HG03520 (cell line): Measurements from ENCODE around the gene AMBRA1.
"Not testable (repeated sequence)": the region's sequence is repeated elsewhere in the genome, so short reads cannot be mapped to it uniquely, and the experiment has no call there.

Source experiments
- ATAC-seq: cut with Tn5 transposase; IDR thresholded peaks from one replicate; pipeline ENCODE4 v1.9.1; 2021; ENCODE audit warnings: mild to moderate bottlenecking, moderate library complexity; ENCODE audit not compliant: unreplicated experiment

AMBRA1 gene

GRCh38 chr11:46534711-46535110 is 59.1 kb downstream of the AMBRA1 start:
- no peak for ATAC-seq

GRCh38 chr11:46533396-46534100 is 60.3 kb downstream of the AMBRA1 start:
- ATAC-seq = no peak

GRCh38 chr11:46529928-46530574 is 63.8 kb downstream of the AMBRA1 start:
- no peak for ATAC-seq

DNA sequence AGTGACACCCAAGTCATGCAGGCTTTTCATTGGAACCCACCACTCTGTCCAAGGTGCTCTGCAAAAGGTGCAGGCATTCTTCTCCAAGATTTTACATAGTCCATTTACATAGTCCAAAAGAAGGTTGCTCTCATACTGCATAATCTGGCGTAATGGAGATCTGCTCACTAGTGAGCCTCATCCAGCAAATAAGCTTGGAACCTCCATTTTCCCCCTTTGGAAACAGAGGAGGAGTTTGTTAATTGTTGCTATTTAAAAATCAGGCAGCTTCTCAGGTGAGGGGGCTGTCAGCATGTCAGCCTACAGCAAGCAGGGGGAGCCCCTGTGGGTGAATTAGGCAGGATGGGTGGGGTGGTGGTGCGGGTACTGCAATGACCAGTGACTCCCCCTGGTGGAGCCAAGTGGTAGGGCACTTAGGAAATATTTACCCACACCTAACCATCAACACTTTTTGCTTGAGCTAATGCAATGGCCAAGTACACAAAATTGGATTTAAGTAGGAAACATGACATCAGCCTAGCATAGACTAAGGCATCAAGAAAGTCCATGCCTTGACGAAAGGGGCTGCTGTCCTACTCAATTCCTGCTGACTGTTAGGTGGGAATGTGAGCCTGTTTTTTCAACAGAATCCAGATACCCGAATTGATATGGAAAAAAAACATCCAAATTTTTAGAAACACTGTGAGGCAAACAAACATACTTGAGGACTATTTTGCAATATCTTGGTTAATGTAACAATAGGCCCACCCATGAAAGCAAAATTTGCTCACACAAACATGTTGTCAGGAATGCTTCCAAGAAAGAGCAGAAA is 64.5 kb downstream of the AMBRA1 start:
- no peak for ATAC-seq

DNA sequence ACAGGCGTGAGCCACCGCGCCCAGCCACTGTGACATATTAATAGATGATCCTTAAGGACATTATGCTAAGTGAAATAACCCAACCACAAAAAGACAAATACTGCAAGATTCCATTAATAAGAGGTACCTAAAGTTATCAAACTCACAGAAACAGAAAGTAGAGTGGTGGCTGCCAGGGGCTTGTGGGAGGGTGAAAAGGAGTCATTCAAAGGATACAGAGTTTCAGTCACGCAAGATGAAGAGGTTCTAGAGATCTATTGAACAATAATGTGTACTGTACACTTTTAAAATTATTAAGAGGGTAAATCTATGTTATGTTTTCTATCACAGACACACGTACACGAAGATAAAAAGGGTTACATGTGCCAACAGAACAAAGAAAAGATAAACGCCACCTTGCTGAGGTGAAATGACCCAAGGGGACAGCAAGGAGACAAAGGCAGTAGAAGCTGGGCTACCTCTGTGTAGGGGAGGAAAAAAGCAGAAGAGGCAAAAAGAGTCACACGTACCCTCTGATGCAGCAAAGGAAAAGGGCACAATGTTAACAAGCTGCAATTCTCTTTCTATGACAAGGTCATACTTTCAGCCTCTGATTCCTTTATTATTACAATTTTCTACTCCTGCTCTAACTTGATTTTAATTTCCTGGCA is 65.3 kb downstream of the AMBRA1 start:
- ATAC-seq = no peak

DNA sequence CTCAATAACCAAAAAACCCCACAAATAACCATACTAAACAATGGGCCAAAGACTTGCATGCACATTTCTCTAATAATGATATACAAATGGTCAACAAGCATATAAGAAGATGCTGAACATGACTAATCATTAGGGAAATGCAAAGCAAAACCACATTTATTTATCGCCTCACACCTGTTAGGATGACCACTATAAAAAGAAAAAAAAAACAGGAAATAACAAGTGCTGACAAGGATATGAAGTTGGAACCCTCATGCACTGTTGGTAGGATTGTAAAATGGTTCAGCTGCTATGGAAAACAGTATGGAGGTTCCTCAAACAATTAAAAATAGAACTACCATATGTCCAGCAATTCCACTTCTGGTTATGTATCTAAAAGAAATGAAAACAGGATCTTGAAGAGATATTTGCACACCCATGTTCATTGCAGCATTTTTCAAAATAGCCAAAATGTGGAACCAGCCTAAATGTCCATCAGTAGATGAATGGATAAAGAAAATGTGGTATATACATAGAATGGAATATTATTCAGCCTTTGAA is 66.2 kb downstream of the AMBRA1 start:
- no peak for ATAC-seq

GRCh38 chr11:46526216-46527215 is 67.3 kb downstream of the AMBRA1 start:
- ATAC-seq = no peak

- no peak for ATAC-seq
These were observed 69.5 kb downstream of the AMBRA1 start for GRCh38 chr11:46524201-46524770.

DNA sequence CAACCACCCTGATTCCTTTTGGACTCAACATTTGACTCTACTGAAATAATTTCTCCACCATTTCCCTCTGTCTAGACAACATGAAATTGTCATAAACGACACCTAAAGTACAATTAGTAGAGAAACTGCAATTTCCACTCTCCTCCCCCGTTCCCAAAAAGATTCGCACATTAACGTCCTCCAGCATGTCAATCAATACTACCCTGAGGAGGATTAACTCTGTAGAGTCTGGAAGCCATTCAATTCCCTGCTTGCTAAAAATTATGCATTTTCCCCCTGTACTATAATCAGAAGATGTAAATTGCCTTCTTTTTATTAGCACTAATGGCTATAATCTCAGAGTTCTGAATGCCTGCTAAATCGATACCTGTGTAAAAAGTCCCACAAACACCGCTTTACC is 70.5 kb downstream of the AMBRA1 start:
- no peak for ATAC-seq

GRCh38 chr11:46522682-46523281 is 71.0 kb downstream of the AMBRA1 start:
- ATAC-seq = no peak

DNA sequence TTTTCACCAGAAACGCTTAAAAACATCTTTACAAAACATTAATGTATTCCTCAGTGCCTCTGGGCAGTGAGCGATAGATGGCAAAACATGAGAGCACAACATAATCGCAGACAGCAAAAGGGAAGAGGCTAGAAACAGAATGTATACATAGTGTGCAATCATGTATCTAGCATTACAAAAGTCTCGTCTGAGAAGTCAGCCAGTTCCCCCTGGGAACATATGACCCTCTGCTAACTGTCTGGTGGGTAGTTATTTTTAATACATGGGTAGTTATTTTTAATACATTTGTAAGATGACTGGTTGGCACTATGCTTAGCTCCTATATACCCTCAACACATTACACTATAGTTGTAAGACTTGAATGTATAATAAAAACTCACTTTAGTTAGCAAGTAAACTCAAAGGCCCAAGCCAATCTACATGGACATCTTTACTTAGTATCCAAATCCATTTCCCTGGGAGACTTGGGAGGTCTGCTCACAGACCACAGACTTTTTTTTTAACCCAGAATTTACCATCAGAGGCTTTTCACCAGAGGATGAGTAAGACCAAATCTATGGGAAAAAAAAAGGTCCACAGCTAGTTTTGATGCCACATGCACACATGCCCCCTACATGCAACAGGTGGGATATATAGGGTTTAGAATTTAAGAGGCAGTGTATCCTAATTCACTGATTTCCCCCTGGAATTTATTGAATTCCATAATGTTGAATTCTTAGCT is 71.7 kb downstream of the AMBRA1 start:
- no peak for ATAC-seq

- ATAC-seq = no peak
These were observed 72.7 kb downstream of the AMBRA1 start for GRCh38 chr11:46520971-46521745.

- no peak for ATAC-seq
These were observed 74.5 kb downstream of the AMBRA1 start for GRCh38 chr11:46519351-46519750.

DNA sequence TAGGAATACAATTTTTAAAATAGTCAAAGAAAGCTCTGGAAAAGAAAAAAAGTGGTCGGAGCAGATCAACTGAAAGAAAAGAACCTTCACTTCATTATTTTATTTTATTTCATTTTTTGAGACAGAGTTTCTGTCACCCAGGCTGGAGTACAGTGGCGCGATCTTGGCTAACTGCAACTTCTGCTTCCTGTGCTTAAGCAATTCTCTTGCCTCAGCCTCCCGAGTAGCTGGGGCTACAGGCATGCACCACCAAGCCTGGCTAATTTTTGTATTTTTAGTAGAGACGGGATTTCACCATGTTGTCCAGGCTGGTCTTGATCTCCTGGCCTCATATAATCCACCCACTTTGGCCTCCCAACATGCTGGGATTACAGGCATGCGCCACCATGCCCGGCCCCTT is 74.9 kb downstream of the AMBRA1 start:
- ATAC-seq = not testable (repeated sequence)

DNA sequence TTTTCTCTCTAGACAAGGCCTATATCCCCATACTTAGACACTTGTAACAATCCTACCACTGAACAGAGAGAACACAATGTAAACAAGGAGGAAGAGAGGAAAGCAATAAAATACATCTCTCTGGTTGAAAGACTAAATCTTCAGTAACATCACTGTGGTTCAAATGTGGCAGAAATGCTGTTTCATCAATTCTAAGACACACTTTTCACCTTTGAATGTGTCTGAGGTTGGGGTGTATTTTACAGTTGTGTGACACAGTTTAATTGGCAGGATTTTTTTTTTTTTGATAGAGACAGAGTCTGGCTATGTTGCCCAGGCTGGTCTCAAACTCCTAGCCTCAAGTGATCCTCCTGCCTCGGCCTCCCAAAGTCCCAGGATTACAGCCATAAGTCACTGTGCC is 79.5 kb downstream of the AMBRA1 start:
- no peak for ATAC-seq

GRCh38 chr11:46513934-46514342 is 79.9 kb downstream of the AMBRA1 start:
- ATAC-seq = no peak

- no peak for ATAC-seq
These were observed 81.5 kb downstream of the AMBRA1 start for GRCh38 chr11:46512261-46512881.
